GM19193 (cell line): ENCODE data around the gene BBC3.

Experiments
- POLR2A ChIP-seq: IDR thresholded peaks from 4 replicates; pipeline ENCODE4 v1.6.1; 2011; ENCODE audit not compliant: insufficient read depth, insufficient read length; ENCODE audit errors: extremely low read depth

The BBC3 gene

DNA sequence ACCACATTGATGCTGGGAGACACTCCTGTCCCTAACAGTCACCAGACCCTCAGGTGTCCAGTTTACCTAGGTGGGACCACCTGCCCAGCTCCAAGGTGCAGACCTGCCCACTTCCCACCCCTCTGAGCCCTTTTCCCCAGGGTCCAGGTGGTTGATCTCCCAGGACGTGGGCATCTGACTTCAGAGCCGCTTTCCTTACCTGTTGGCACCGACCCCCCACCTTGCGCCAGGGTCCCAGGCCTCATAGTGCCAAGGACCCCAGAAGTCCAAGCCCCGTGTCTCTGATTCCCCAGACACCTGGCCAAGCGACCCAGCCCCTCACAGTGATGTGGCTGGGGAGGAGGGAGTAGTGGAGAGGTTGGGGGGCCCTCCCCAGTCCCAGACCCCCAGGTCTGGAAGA, 9.6 kb upstream of the BBC3 start:
- no peak for TF ChIP-seq POLR2A

DNA sequence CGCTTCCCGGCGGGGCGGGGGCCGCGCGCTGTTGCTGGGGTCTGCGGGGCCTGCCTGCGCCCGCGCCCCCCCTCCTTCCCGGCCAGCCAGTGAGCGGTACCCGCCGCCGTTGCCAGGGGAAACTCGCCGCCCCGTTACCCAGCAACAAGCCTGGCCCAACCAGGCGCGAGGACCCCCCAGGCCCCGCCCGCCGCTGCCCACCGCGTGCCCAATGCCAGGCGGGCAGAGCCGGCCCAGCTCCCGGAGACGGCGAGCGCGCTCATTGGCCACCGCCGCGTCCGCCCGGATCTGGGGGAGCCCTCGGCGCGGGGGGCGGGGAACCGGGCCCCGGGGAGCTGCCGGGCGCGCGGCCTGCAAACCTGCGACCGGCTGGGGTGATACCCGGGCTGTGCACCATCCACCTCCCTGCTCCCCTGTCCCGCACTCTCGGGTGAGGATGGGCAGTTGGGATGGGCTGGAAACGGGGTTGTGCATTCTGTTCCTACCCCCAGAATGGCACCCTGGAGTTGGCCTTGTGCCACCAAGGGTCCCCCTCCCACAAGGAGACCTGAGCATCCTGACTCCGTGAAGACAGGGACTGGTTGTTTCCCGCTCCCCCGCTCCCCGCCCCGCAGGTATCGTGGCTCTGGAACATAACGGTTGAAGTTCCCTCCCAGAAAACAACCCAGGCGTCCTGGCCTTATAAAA, 8.8 kb upstream of the BBC3 start:
- TF ChIP-seq POLR2A = no peak

DNA sequence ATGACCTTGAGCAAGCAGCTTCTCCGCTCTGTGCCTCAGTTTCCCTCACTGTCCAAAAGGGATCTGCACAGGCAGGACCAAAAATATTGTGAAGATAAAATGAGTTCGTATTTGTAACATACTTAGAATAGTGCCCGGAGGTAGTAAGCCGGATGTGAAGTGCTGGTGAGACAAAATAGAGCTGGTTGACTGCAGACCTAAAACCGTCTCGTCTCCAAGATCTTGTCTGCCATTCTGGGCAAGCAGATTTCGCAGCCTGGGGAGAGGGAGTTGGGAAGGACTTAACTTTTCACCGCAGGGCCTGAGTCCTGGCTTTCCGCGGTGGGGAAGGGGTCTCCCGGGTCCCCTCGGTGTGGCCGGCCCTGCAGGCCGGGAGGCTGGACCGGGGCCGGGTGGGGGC, 8.2 kb upstream of the BBC3 start:
- TF ChIP-seq POLR2A = no peak

DNA sequence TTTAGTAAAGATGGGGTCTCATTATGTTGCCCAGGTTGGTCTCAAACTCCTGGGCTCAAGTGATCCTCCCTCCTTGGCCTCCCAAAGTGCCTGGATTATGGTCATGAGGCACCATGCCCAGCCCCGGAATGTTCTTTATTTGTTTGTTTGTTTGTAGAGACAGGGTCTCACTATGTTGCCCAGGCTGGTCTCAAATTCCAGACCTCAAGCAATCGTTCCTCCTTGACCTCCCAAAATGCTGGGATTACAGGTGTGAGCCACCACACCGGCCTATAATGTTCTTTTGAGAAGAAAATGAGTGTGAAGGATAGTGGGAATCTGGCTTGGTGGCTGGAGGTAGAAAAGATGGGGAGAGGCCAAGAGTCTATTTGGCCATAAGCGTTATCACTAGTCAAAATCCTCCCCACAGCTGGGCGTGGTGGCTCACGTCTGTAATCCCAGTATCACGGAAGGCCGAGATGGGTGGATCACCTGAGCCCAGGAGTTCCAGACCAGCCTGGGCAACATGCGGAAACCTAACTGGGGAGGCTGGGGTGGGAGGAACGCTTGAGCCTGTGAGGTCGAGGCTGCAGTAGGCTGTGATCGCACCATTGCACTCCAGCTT, 5.2 kb upstream of the BBC3 start:
- TF ChIP-seq POLR2A = no peak

DNA sequence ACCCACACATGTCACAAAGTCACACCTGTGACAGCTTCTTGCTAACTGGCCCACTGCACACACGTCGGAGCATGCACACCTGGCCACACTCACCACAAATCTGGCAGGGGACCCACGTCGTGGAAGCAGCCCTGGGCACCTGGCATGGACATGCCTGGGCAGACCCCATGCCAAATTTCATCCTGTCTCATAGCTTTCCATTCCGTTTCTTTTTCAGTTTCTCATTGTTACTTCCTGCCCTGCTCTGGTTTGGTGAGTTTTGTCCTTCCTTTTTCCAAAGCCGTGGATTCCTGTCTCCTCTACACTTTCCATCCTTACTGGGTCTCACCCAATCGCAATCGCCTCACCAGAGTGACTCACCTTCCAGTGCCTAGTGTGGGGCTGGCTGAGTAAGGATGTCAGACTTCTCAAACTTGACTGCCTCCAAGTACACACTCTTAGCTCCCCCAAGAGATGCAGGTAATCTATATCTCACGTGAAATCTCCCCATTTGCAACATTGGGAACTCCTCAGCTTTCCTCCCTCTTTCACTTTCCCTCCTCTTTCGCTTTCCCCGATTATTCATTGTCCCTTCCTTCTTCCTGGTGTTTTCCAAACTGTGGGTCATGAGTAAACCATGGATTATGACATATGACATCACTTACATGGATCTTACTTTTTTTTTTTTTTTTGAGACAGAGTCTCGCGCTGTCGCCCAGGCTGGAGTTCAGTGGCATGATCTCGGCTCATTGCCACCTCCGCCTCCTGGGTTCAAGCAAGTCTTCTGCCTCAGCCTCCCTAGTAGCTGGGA, 1.6 kb upstream of the BBC3 start:
- TF ChIP-seq POLR2A = peak; percentile 25

DNA sequence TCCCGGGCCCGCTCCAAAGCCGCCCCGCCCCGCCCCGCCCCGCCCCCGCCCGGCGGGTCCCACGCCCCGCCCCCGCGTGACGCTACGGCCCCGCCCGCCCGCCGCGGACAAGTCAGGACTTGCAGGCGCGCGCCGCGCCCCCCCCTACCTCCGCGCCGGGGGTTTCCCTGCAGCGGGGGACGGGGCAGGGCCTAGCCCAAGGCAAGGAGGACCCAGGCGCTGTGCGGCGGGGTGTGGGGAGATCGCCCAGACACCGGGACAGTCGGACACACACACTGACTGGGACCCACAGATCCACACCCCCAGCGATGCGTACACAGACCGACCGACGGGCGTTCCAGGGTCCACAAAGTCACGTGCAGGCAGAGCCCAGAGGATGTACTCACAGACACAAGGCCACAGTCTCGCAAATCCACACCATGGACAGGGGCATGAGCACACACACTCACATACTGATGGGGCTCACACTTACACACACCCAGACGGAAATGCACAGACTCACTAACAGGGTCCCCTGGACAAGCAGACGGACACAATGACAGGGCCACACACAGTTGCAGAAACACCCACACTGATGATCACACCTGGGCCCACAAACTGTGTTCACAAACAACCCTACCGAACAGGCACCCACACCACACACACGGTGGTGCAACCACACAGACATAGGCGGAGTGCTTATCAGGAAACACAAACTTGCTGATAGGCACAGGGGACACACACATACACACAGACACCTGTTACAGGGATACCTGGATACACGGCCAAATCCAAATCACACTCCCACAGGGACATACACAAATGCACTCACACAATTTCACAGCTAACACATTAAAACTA, 436 bp upstream of the BBC3 start:
- TF ChIP-seq POLR2A = peak; percentile 81

DNA sequence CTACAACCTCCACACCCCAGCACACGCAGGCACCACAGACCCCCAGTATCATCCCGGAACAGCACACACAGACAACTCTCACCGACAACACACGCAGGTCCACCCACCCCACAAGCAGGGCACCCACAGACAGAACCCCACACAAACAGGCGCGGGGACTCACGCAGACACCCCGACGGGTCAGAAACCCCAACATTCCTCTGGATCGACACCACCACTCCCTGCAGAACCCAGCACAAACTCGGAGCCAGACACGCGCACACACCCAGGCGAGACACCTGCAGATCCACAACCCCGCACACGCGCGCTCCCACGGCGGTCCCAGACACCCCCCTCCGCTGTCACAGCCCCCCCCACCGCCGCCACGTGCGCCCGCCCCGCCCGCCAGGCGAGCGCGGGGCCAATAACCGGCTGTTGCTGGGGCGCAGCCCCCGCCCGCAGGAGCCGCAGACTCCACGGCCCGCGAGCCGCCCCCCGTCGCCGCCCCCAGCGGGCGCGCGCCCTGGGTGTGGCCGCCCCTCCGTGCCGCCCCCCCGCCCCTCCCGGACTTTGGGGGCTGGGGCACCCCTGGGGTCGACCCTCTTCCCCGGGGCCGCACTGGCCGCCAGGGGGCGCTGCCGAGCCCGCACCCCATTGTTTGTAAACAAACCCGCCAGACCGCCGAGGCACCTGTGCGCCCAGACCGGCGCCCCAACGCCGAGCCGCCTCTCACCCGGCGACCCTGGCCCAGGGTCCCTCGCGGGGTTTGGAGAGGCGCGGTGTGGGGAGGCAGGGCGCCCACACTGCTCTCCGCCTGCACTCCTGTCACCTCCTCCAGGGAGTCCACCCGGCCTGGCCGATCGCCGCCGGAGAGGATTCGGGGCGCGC, 712 bp downstream of the BBC3 start:
- TF ChIP-seq POLR2A = peak; percentile 14

DNA sequence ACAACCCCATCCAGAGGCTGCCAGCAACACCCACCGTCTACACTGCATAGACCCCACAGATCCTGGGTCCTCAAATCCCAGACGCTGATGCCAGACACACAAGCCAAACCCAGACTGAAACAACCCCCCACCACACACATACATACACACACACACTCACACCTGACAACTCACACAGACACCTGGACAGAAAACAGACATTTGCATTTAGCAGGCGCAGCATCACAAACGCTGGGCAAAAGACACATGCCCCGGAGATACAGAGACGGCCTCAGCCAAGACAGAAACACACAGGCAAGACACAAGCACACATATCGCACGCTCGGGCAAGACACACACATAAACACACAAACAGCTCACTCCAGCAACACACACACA, 1.3 kb downstream of the BBC3 start:
- no peak for TF ChIP-seq POLR2A

DNA sequence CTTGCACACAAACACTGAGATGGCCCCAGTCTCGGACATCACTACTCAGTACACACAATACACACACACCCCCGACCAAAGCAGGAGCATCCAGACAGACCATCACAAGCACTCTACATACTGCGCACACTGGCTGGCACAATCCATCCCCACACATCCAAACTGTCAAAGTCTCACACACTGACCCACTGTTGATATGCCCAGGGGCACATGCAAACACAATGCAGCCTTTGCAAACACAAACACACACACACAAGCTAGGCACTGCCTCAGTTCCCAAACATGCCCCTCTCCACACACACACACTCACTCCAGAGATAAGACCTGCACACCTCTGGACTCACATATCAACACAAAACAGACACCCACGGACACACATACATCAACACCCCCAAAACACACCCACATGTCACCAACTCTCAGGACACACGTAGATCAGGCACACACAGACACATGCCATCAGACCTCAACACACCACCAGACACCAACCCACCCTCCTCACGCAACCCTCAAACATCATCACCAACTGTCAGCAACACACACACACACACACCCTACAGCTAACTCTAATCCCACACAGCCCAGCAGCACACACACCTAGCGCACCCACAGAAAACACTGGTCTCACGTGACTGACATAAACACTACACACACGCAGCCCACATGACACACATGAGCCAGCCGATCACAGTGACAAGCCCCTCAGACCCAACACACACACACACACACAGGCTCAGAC, 1.9 kb downstream of the BBC3 start:
- TF ChIP-seq POLR2A = peak; percentile 7

DNA sequence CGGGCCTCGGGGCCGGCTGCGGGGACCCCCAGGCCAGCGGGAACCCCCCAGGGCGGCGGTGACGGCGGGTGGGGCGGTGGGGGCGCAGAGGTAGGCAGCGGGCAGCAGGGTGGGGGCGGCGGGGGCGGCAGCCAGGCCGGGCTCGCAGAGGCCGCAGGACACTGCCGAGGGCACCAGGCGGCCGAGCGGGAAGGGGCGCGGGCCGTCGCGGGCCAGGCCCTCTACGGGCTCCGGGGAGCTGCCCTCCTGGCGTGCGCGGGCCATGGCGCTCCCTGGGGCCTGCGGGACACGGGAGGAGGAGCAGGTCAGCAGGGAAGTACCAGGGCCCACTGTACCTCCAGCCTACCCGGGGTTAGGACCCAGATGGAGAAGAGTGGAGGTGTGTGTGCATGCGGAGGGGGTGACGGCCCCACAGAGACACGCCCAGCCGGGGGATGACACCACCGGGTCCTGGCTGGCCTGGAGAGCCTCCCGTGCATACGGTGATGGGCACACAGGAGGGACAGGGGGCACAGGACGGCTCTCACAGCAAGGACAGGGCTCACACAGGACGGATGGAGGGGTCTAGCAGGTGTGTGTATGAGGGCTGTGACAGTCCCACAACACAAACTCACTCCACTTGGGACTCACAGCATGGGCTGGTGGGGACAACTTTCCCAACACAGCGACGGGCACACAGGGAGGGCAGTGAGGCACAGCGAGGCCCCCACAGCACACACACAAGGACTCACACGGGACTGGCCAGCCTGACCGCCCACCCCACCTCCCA, 2.6 kb downstream of the BBC3 start:
- TF ChIP-seq POLR2A = peak; percentile 38

DNA sequence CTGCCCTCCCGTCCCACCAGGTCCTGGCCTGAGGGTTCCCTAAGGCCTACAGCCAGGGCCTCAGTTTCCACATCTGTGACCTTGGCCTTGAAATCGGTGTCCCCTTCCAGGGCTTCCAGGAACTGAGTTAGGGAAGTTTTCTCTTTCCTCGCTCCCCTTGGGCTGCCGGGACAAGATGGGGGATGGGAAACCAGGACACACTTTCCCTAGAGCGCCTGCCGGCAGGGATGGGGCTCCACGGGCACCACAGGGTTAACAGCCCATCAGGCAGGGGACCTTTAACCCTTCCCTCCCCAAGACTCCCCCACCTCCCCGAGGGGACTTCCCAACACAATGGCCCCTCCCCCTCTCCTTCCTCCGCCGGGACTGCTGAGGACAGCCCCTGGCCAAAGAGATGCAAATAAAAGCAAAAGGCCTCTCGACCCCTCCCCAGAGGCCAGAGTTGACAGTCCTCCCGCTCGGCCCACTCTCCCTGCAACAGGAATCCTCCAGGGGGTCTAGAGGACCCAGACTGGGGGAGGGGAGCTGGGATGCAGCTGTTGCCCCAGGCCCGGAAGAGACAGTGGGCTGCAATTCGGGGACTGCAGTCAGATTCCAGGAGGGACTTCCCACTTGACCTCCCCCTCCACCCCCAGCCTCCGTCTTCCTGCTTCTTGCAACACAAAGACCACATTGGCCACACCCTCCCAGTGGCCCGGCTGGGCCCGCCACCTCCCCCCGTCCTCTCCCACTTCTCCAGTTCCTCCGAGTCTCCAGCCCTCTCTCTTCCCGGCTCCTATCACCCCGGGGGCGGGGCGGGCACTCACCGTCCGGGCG, 3.4 kb downstream of the BBC3 start:
- TF ChIP-seq POLR2A = peak; percentile 12
